ENCODE measurements around the gene GPC4.
"Not testable (repeated sequence)": the region's sequence is repeated elsewhere in the genome, so short reads cannot be mapped to it uniquely, and the experiment has no call there.

DNA sequence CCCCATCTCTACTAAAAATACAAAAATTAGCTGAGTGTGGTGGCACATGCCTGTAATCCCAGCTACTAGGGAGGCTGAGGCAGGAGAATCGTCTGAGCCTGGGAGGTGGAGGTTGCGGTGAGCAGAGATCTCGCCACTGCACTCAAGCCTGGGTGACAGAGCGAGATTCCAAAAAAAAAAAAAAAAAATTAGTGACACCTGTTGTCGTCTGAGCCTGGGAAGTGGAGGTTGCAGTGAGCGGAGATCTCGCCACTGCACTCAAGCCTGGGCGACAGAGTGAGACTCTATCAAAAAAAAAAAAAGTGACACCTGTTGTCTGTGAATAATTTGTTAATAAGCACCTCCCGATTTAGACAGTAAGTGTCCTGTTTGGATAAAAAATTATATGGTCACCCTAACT is 93.0 kb downstream of the GPC4 start:
- not testable (repeated sequence) for TF ChIP-seq CREB1 (CRISPR knock-in tag; IDR thresholded peaks at IDR 0.05; ENCODE audit: low read depth); CTCF (conservative IDR thresholded peaks at IDR 0.05; ENCODE audit: low read depth in 2 of 2); EZH2 (IDR thresholded peaks at IDR 0.05; ENCODE audit: low read depth, unreplicated experiment); POLR2AphosphoS5 (IDR thresholded peaks at IDR 0.05; ENCODE audit: low read depth); EZH2phosphoT487 (IDR thresholded peaks at IDR 0.05; ENCODE audit: unreplicated experiment); ZNF114 (CRISPR knock-in tag; IDR thresholded peaks at IDR 0.05); JUNB (IDR thresholded peaks at IDR 0.05; ENCODE audit: unreplicated experiment)
- TF ChIP-seq, protein P1, sequence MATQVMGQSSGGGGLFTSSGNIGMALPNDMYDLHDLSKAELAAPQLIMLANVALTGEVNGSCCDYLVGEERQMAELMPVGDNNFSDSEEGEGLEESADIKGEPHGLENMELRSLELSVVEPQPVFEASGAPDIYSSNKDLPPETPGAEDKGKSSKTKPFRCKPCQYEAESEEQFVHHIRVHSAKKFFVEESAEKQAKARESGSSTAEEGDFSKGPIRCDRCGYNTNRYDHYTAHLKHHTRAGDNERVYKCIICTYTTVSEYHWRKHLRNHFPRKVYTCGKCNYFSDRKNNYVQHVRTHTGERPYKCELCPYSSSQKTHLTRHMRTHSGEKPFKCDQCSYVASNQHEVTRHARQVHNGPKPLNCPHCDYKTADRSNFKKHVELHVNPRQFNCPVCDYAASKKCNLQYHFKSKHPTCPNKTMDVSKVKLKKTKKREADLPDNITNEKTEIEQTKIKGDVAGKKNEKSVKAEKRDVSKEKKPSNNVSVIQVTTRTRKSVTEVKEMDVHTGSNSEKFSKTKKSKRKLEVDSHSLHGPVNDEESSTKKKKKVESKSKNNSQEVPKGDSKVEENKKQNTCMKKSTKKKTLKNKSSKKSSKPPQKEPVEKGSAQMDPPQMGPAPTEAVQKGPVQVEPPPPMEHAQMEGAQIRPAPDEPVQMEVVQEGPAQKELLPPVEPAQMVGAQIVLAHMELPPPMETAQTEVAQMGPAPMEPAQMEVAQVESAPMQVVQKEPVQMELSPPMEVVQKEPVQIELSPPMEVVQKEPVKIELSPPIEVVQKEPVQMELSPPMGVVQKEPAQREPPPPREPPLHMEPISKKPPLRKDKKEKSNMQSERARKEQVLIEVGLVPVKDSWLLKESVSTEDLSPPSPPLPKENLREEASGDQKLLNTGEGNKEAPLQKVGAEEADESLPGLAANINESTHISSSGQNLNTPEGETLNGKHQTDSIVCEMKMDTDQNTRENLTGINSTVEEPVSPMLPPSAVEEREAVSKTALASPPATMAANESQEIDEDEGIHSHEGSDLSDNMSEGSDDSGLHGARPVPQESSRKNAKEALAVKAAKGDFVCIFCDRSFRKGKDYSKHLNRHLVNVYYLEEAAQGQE (IDR thresholded peaks at IDR 0.05; ENCODE audit: unreplicated experiment): not testable (repeated sequence)
- TF ChIP-seq, protein P2, sequence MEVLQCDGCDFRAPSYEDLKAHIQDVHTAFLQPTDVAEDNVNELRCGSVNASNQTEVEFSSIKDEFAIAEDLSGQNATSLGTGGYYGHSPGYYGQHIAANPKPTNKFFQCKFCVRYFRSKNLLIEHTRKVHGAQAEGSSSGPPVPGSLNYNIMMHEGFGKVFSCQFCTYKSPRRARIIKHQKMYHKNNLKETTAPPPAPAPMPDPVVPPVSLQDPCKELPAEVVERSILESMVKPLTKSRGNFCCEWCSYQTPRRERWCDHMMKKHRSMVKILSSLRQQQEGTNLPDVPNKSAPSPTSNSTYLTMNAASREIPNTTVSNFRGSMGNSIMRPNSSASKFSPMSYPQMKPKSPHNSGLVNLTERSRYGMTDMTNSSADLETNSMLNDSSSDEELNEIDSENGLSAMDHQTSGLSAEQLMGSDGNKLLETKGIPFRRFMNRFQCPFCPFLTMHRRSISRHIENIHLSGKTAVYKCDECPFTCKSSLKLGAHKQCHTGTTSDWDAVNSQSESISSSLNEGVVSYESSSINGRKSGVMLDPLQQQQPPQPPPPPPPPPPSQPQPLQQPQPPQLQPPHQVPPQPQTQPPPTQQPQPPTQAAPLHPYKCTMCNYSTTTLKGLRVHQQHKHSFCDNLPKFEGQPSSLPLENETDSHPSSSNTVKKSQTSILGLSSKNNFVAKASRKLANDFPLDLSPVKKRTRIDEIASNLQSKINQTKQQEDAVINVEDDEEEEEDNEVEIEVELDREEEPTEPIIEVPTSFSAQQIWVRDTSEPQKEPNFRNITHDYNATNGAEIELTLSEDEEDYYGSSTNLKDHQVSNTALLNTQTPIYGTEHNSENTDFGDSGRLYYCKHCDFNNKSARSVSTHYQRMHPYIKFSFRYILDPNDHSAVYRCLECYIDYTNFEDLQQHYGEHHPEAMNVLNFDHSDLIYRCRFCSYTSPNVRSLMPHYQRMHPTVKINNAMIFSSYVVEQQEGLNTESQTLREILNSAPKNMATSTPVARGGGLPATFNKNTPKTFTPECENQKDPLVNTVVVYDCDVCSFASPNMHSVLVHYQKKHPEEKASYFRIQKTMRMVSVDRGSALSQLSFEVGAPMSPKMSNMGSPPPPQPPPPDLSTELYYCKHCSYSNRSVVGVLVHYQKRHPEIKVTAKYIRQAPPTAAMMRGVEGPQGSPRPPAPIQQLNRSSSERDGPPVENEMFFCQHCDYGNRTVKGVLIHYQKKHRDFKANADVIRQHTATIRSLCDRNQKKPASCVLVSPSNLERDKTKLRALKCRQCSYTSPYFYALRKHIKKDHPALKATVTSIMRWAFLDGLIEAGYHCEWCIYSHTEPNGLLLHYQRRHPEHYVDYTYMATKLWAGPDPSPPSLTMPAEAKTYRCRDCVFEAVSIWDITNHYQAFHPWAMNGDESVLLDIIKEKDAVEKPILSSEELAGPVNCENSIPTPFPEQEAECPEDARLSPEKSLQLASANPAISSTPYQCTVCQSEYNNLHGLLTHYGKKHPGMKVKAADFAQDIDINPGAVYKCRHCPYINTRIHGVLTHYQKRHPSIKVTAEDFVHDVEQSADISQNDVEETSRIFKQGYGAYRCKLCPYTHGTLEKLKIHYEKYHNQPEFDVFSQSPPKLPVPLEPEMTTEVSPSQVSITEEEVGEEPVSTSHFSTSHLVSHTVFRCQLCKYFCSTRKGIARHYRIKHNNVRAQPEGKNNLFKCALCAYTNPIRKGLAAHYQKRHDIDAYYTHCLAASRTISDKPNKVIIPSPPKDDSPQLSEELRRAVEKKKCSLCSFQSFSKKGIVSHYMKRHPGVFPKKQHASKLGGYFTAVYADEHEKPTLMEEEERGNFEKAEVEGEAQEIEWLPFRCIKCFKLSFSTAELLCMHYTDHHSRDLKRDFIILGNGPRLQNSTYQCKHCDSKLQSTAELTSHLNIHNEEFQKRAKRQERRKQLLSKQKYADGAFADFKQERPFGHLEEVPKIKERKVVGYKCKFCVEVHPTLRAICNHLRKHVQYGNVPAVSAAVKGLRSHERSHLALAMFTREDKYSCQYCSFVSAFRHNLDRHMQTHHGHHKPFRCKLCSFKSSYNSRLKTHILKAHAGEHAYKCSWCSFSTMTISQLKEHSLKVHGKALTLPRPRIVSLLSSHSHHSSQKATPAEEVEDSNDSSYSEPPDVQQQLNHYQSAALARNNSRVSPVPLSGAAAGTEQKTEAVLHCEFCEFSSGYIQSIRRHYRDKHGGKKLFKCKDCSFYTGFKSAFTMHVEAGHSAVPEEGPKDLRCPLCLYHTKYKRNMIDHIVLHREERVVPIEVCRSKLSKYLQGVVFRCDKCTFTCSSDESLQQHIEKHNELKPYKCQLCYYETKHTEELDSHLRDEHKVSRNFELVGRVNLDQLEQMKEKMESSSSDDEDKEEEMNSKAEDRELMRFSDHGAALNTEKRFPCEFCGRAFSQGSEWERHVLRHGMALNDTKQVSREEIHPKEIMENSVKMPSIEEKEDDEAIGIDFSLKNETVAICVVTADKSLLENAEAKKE (CRISPR knock-in tag; IDR thresholded peaks at IDR 0.05): not testable (repeated sequence)

Data from GM23338 (cell line).